ENCODE results near the gene KL. TPM values are rescaled to one million over a fixed set of nuclear protein-coding genes. Genes with fewer than 3 reads are reported as not detected.

KL gene
- total RNA-seq, 1 donor from 2014 or later, result 3.6 TPM

- Mint-ChIP-seq H3K27me3 (peaks cover 68% of the 10 kb centered on the region), H3K27ac (peak overlapping the region; percentile 76), H3K4me3 (peak overlapping the region; percentile 85), H3K9me3 (no peaks in the 10 kb centered on the region), H3K36me3 (no peaks in the 10 kb centered on the region), H3K4me1 (ENCODE audit: unreplicated experiment) (peaks cover 14% of the 10 kb centered on the region)
- no peak for DNase-seq (ENCODE audit: extremely low spot score, unreplicated experiment)
- TF ChIP-seq CTCF (conservative IDR thresholded peaks at IDR 0.05), result peak; percentile 72
Observed at GRCh38 chr13:33017323-33017929, 1.2 kb downstream of the KL start.

- Mint-ChIP-seq H3K27me3 (peaks cover 63% of the 10 kb centered on the region), H3K4me3 (no peak overlapping the region), H3K27ac (no peak overlapping the region), H3K36me3 (no peaks in the 10 kb centered on the region), H3K9me3 (no peaks in the 10 kb centered on the region), H3K4me1 (ENCODE audit: unreplicated experiment) (peaks cover 14% of the 10 kb centered on the region)
- no peak for DNase-seq (ENCODE audit: extremely low spot score, unreplicated experiment)
- no peak for TF ChIP-seq CTCF (conservative IDR thresholded peaks at IDR 0.05)
Observed at GRCh38 chr13:33018886-33019285, 2.7 kb downstream of the KL start.

- Mint-ChIP-seq H3K4me1 (ENCODE audit: unreplicated experiment) (no peaks in the 10 kb centered on the region), H3K4me3 (no peak overlapping the region), H3K27ac (no peak overlapping the region), H3K36me3 (no peaks in the 10 kb centered on the region), H3K9me3 (no peaks in the 10 kb centered on the region), H3K27me3 (peaks cover 48% of the 10 kb centered on the region)
- TF ChIP-seq CTCF (conservative IDR thresholded peaks at IDR 0.05), result no peak
- DNase-seq (ENCODE audit: extremely low spot score, unreplicated experiment), result no peak
Observed at GRCh38 chr13:33022986-33023385, 6.8 kb downstream of the KL start.

- Mint-ChIP-seq H3K36me3 (no peaks in the 10 kb centered on the region), H3K9me3 (no peaks in the 10 kb centered on the region), H3K4me3 (no peak overlapping the region), H3K27me3 (peaks cover 25% of the 10 kb centered on the region), H3K4me1 (ENCODE audit: unreplicated experiment) (no peaks in the 10 kb centered on the region), H3K27ac (no peak overlapping the region)
- no peak for DNase-seq (ENCODE audit: extremely low spot score, unreplicated experiment)
- TF ChIP-seq CTCF (conservative IDR thresholded peaks at IDR 0.05), result no peak
Observed at GRCh38 chr13:33025220-33025744, 9.1 kb downstream of the KL start.

- H3K4me1 Mint-ChIP-seq (ENCODE audit: unreplicated experiment), result no peaks in the 10 kb centered on the region
- H3K36me3 Mint-ChIP-seq, result no peaks in the 10 kb centered on the region
- DNase-seq (ENCODE audit: extremely low spot score, unreplicated experiment), result no peak
- H3K4me3 Mint-ChIP-seq, result no peak overlapping the region
- H3K27ac Mint-ChIP-seq, result no peak overlapping the region
- peaks cover 15% of the 10 kb centered on the region for H3K27me3 Mint-ChIP-seq
- no peaks in the 10 kb centered on the region for H3K9me3 Mint-ChIP-seq
- TF ChIP-seq CTCF (conservative IDR thresholded peaks at IDR 0.05), result no peak
Observed at GRCh38 chr13:33026489-33027152, 10.4 kb downstream of the KL start.
